NCI-H1092 treated with DMSO at 0.1 percent for 48 hours (cell line): ENCODE measurements around the gene KRTAP9-7.
"Not testable (repeated sequence)": the region's sequence is repeated elsewhere in the genome, so short reads cannot be mapped to it uniquely, and the experiment has no call there.

Experiments used
- DNase-seq: peaks from one replicate; lab custom pipeline; 2025; lab: John Stamatoyannopoulos, UW

The KRTAP9-7 gene, protein sequence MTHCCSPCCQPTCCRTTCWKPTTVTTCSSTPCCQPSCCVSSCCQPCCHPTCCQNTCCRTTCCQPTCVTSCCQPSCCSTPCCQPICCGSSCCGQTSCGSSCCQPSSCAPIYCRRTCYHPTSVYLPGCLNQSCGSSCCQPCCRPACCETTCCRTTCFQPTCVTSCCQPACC

DNA sequence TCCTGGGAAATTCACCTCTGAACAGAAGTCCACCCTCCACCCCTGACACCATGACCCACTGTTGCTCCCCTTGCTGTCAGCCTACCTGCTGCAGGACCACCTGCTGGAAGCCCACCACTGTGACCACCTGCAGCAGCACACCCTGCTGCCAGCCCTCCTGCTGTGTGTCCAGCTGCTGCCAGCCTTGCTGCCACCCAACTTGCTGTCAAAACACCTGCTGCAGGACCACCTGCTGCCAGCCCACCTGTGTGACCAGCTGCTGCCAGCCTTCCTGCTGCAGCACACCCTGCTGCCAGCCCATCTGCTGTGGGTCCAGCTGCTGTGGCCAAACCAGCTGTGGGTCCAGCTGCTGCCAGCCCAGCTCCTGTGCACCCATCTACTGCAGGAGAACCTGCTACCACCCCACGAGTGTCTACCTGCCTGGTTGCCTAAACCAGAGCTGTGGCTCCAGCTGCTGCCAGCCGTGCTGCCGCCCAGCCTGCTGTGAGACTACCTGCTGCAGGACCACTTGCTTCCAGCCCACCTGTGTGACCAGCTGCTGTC, at the start of gene KRTAP9-7:
Gene KRTAP9-7 (plus strand): TSS at position 51 of the 543 bp plus-strand sequence. CDS start 0 bp downstream, at position 51.
- DNase-seq = not testable (repeated sequence)

DNA sequence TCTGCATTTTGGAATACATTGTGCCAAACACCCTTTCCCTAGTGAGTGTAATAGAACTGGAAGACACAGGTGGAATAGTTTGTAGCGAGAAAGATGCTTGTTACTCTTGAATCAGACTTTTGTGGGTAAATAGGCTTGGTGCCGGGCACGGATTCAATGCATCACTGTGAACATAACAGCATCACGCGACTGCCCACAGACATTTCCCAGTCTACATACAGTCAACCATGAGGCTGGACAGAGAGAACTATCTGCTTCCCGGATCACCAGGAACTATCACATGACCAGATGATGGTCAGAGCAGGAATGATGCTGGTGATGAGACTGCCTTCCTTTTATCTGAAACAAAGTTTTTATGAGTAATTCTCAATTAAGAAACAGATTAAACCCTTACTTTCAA, 49.4 kb upstream of the KRTAP9-7 start:
- DNase-seq = no peak

DNA sequence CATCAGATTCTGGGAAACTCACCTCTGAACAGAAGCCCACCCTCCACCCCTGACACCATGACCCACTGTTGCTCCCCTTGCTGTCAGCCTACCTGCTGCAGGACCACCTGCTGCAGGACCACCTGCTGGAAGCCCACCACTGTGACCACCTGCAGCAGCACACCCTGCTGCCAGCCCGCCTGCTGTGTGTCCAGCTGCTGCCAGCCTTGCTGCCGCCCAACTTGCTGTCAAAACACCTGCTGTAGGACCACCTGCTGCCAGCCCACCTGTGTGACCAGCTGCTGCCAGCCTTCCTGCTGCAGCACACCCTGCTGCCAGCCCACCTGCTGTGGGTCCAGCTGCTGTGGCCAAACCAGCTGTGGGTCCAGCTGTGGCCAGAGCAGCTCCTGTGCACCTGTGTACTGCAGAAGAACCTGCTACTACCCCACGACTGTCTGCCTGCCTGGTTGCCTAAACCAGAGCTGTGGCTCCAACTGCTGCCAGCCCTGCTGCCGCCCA, 48.9 kb upstream of the KRTAP9-7 start, which contains the start of gene KRTAP9-2:
Gene KRTAP9-2 (plus strand): TSS at position 51 of the 498 bp plus-strand sequence. CDS start 7 bp downstream, at position 58.
- not testable (repeated sequence) for DNase-seq

DNA sequence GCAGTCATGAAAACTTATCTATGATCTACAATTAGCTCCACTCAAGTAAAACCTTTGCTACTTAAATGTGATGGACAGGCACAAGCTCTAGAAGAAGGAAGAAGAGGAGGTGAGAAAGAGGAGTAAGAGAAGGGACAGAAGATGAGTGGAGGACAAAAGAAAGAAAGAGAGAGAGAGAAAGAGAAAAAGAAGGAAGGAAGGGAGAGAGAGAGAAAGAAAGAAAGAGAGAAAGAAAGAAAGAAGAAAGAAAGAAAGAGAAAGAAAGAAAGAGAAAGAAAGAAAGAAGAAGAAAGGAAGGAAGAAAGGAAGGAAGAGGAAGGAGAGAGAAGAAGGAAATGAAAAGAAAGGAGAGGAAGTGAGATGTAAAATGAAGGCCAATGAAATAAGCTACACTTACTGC, 45.4 kb upstream of the KRTAP9-7 start:
- no peak for DNase-seq

DNA sequence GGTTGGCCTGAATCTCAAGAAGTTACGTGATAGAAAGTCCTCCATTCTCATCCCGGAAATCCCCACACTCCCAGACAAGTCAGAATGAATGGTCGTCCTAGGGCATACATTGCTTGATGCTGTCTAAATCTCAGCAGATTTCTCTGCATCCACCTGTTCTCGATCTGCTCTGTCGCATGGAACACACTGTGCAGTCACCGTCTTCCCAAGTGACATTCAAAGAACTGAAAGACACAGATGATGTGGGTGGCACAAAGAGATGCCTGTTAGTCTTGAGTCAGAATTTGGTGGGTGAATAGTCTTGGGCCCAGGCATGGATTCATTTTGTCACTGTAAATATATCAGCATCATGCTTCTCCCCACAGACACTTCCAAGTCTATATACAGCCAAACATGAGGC, 43.8 kb upstream of the KRTAP9-7 start:
- no peak for DNase-seq

DNA sequence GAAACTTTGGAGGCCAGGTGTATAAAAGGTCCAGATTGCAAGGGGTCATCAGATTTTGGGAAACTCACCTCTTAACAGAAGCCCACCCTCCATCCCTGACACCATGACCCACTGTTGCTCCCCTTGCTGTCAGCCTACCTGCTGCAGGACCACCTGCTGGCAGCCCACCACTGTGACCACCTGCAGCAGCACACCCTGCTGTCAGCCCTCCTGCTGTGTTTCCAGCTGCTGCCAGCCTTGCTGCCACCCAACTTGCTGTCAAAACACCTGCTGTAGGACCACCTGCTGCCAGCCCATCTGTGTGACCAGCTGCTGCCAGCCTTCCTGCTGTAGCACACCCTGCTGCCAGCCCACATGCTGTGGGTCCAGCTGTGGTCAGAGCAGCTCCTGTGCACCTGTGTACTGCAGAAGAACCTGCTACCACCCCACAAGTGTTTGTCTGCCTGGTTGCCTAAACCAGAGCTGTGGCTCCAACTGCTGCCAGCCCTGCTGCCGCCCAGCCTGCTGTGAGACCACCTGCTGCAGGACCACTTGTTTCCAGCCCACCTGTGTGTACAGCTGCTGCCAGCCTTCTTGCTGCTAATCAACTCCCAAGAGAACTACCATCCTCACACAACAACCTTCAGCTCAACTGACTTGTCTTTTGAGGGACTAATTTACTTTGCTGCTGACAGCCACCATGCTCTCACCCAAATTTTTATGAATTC, 42.9 kb upstream of the KRTAP9-7 start, which contains the start of gene KRTAP9-3:
Gene KRTAP9-3 (plus strand): TSS at position 51 of the 707 bp plus-strand sequence. CDS start 53 bp downstream, at position 104.
- DNase-seq = not testable (repeated sequence)

DNA sequence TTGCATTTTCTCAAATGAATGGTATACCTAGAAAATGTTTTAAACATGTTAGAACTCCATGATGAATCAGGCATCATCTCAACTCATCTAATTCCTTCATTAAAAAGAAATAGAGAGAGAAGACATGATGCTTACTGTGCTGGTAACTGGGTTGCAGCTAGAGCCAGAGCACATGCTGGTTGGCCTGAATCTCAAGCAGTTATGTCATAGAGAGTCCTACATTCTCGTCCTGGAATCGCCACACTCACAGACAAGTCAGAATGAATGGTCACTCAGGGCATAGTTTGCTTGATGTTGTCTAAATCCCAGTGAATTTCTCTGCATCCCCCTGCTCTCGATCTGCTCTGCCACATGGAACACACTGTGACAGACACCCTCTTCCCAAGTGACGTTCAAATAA, 38.4 kb upstream of the KRTAP9-7 start:
- DNase-seq = not testable (repeated sequence)

DNA sequence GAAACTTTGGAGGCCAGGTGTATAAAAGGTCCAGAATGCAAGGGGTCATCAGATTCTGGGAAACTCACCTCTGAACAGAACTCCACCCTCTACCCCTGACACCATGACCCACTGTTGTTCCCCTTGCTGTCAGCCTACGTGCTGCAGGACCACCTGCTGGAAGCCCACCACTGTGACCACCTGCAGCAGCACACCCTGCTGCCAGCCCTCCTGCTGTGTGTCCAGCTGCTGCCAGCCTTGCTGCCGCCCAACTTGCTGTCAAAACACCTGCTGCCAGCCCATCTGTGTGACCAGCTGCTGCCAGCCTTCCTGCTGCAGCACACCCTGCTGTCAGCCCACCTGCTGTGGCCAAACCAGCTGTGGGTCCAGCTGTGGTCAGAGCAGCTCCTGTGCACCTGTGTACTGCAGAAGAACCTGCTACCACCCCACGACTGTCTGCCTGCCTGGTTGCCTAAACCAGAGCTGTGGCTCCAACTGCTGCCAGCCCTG, 37.5 kb upstream of the KRTAP9-7 start, which contains the start of gene KRTAP9-8:
Gene KRTAP9-8 (plus strand): TSS at position 51 of the 489 bp plus-strand sequence. CDS start 53 bp downstream, at position 104.
- not testable (repeated sequence) for DNase-seq

DNA sequence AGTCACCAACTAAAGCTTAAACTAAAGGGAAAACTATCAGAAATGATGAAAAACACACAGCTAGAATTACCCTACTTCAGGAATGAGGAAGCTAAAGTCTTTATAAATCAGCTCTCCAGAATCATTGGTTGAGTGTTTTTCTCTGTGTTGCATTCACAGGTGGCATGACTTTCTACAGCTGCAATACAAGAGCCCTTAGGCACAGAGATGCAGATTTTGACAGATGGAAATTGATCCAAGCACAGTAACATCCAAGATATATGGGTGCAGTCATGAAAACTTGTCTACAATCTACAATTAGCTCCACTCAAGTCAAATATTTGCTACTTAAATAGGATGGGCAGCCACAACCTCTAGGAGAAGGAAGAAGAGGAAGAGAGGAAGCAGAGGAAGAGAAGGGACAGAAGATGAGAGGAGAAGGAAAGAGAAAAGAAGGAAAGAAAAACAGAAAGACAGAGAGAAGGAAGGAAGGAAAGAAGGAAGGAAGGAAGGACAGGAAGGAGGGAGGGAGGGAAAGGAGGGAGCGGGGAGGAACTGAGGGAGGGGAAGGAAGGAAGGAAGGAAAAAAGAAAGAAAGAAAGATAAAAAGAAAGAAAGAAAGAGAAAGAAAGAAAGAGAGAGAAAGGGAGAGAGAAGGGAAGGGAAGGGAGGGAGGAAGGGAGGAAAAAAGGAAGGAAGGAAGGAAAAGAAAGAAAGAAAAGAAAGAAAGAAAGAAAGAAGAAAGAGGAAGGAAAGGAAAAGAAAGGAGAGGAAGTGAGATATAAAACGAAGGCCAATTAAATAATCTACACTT, 28.3 kb upstream of the KRTAP9-7 start:
- not testable (repeated sequence) for DNase-seq

DNA sequence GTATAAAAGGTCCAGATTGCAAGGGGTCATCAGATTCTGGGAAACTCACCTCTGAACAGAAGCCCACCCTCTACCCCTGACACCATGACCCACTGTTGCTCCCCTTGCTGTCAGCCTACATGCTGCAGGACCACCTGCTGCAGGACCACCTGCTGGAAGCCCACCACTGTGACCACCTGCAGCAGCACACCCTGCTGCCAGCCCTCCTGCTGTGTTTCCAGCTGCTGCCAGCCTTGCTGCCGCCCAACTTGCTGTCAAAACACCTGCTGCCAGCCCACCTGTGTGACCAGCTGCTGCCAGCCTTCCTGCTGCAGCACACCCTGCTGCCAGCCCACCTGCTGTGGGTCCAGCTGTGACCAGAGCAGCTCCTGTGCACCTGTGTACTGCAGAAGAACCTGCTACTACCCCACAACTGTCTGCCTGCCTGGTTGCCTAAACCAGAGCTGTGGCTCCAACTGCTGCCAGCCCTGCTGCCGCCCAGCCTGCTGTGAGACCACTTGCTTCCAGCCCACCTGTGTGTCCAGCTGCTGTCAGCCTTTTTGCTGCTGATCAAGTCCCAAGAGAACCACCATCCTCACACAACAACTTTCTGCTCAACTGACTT, 25.8 kb upstream of the KRTAP9-7 start, which contains the start of gene KRTAP9-4:
Gene KRTAP9-4 (plus strand): TSS at position 51 of the 604 bp plus-strand sequence. CDS start 34 bp downstream, at position 85.
- DNase-seq = not testable (repeated sequence)

DNA sequence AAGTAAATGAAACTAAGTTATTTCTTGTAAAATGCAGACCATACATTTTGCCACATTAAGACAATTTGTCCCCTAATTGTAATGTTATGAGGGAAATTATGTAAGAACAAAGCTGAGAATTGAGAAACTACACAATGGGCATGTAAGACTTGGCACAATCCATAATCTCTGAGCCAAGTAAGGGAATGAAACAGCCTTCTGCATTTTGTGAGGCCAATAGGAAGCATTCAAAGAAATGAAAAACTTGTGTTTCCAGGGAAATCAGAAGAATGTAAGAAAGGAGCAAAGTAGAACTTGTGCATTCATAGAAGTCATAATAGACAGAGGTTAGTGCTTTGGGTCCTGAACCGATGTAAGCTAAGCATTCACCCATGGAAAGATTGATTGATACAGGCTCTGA, 24.2 kb upstream of the KRTAP9-7 start:
- DNase-seq = no peak

DNA sequence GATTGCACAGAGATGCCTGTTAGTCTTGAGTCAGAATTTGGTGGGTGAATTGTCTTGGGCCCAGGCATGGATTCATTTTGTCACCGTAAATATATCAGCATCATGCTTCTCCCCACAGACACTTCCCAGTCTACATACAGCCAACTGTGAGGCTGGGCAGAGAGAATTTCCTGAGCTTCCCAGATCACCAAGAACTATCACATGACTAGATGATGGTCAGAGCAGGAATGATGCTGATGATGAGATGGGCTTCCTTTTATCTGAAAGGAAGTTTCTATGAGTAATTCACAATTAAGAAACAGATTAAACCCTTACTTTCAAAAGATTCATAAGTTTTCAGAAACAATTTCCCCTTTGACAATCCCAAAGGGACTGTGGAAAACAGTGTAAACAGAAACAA, 20.6 kb upstream of the KRTAP9-7 start:
- no peak for DNase-seq

DNA sequence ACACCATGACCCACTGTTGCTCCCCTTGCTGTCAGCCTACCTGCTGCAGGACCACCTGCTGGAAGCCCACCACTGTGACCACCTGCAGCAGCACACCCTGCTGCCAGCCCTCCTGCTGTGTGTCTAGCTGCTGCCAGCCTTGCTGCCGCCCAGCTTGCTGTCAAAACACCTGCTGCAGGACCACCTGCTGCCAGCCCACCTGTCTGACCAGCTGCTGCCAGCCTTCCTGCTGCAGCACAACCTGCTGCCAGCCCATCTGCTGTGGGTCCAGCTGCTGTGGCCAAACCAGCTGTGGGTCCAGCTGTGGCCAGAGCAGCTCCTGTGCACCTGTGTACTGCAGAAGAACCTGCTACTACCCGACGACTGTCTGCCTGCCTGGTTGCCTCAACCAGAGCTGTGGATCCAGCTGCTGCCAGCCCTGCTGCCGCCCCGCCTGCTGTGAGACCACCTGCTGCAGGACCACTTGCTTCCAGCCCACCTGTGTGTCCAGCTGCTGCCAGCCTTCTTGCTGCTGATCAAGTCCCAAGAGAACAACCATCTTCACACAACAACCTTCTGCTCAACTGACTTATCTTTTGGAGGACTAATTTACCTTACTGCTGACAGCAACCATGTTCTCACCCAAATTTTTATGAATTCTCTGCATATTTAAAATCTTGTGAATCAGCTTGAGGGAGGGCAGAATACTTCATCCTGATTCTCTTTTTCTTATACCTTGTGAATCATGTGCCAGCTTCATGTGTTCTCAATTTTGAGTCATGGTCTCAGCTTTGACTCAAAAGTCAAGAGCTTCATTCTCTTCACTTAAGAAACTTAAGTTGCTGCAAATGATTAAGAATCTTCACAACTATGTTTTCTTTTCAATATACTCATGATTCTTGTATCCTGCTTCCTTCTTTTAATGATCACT, 19.9 kb upstream of the KRTAP9-7 start, which contains the start of gene KRTAP9-9:
Gene KRTAP9-9 (plus strand): TSS at position 4 of the 910 bp plus-strand sequence.
- DNase-seq = not testable (repeated sequence)

DNA sequence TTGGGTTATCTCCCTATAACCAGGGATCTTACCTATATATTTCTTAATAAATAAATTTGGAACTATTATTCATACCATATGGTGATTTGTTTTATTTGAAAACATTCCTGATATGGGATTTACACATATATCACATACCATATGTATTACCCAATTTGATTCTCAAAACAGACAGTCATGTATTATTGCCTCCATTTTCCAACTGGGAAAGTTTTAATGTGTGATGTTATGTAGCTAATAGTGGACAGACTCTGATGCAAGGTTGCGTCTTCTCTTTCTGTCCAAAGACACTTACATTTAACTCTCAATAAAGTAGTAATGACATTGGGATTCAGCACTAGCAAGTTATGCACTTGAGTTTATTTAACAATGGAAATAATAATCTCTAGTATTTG, 19.2 kb upstream of the KRTAP9-7 start:
- no peak for DNase-seq

DNA sequence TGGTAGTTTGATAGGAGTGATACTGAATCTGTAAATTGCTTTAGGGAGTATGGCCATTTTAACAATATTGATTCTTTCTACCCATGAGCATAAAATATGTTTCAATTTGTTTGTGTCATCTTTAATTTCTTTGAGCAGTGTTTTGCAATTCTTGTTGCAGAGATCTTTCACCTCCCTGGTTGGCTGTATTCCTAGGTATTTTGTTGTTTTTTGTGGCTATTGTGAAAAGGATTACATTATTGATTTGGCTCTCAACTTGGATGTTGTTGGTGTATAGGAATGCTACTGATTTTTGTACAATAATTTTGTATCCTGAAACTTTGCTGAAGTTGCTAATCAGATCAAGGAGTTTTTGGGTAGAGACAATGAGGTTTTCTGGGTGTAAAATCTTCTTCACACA, 17.1 kb upstream of the KRTAP9-7 start:
- DNase-seq = no peak

DNA sequence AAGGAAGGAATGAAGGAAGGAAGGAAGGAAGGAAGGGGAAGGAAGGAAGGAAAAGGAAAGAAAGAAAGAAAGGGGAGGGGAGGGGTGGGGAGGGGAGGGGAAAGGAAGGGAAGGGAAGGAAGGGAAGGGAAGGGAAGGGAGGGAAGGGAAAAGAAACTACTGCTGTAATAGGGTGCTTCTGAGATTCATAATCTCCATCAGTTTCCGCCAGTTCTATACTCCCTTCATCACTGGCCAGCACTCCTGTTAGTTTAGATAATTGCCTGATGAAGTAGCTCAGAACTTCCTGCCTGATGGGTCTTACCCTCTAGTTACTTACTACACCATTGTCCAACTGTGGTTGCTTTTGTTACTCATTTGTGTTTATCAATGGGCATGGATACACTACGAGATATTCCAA, 12.3 kb upstream of the KRTAP9-7 start:
- no peak for DNase-seq

DNA sequence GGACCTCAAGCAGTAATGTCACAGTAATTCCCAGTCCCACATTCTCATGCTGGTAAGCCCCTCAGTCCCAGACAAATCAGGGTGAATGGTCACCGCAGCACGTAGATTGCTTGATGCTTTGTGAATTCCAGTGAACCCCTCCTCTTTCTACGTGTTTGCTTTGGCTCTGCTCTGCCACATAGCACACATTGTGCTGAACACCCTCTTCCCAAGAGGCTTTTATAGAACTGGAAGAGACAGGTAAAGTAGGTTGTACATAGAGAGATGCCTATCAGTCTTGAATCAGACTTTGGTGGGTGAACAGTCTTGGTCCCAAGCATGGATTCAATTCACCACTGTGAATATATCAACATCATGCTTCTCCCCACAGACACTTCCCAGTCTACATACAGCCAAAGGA, 10.9 kb upstream of the KRTAP9-7 start:
- no peak for DNase-seq

DNA sequence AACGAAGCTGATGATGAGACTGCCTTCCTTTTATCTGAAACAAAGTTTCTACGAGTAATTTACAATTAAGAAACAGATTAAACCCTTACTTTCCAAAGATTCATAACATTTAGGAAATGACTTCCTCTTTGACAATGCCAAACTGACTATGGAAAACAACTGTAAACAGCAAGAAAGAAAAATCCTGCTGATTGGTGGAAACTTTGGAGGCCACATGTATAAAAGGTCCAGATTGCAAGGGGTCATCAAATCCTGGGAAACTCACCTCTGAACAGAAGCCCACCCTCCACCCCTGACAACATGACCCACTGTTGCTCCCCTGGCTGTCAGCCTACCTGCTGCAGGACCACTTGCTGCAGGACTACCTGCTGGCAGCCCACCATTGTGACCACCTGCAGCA, 10.4 kb upstream of the KRTAP9-7 start, which contains the start of gene KRTAP9-6:
Gene KRTAP9-6 (plus strand): TSS at position 301 of the 400 bp plus-strand sequence. CDS start 0 bp downstream, at position 301.
- no peak for DNase-seq

DNA sequence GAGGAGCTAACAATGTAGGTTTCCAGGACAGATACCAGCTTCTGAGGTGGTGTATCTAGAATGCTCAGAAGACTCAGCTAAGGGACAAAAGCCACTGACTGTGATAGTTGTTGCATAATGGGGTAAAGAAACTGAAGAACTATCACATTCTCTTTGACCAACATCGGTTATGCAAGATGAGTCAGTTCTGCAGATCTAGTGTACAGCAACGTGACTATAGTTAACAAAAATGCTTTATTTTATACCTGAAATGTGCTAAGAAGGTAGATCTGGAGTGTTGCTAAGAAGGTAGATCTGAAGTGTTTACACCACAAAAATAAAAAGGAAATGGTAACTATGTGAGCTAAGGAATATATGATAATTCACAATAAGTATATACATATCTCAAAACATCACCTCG, 7.8 kb upstream of the KRTAP9-7 start:
- DNase-seq = no peak

DNA sequence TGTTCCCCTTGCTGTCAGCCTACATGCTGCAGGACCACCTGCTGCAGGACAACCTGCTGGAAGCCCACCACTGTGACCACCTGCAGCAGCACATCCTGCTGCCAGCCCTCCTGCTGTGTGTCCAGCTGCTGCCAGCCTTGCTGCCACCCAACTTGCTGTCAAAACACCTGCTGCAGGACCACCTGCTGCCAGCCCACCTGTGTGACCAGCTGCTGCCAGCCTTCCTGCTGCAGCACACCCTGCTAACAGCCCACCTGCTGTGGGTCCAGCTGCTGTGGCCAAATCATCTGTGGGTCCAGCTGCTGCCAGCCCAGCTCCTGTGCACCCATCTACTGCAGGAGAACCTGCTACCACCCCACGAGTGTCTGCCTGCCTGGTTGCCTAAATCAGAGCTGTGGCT, 4.2 kb upstream of the KRTAP9-7 start:
- not testable (repeated sequence) for DNase-seq
